Activated CD4-positive, alpha-beta T cell treated with anti-CD3 and anti-CD28 coated beads for 48 hours (primary cell): ENCODE results near the gene HCAR3.
"Not testable (repeated sequence)": the region's sequence is repeated elsewhere in the genome, so short reads cannot be mapped to it uniquely, and the experiment has no call there.

Experiments
- DNase-seq: peaks from one replicate; pipeline ENCODE4 v3.0.0-alpha.2; 2020

HCAR3 gene

DNA sequence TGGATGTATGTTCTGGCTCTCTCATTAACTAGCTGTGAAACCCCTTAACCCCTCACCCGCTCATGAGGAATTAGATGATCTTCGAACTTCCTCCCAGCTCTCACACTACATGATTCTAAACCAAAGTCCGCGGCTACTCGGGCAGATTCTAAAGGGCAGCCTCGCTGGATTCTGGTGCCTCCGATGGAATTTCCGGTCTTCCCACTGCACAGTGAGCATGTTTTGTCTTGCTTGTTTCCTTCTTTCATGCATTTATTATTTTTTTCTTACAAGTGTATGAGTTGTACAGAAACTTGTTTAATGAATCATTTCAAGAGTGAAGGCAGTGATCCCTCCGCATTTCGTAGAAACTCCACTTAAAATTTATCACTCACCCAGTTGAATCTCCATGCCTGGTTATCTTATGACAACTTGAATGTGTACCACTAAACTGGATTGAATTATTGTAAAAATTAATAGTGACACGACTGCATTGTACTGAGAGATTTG lies 4.5 kb upstream of the HCAR3 start:
- DNase-seq: no peak

DNA sequence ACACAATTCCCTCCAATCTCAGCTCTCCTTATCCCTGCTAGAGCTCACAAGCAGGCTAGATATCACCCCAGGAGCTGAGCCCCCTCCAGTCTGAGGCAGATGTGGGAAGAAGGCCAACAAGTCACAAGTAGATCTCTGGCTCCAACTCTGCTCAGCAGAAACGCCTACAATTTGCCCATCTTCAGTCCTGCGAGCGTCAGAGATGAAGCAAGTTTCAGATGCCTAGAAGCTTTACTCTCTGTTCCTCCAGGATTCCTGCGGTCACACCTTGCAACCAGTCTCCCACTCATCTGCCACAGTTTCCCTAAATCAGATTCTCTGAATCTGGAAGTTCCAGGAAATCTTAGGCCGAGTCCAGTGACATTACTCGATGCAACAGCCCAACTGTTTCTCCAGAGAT lies 1.4 kb downstream of the HCAR3 start:
- not testable (repeated sequence) for DNase-seq

DNA sequence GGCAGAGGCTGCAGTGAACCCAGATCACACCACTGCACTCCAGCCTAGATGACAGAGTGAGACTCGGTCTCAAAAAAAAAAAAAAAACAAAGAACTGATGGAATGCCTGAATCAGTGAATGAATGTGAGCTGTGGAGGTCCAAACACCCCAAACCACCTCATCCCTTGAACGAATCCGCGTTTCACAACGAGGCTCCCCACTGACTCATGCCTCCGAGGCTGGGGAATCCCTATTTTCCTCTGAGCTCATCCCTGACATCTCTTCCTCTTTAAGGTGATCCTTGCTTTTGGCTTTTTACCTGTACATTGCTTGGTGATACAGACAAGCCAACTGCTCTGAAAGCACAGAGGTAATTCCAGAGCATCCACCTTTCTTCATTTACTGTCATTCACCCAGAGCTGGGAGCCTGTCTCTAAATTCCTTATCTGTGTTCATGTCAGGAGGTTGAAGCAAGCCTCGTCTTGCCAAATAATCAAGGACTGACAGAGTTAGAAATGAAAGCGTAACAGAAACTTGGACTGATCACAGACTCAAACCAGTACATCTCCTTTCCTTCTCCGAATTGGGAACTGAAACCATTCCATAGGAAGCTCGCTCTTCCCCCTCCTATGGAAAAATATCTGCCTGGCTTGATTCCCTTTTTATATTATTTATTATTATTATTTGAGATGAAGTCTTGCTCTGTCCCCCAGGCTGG lies 3.0 kb downstream of the HCAR3 start:
- DNase-seq: not testable (repeated sequence)

DNA sequence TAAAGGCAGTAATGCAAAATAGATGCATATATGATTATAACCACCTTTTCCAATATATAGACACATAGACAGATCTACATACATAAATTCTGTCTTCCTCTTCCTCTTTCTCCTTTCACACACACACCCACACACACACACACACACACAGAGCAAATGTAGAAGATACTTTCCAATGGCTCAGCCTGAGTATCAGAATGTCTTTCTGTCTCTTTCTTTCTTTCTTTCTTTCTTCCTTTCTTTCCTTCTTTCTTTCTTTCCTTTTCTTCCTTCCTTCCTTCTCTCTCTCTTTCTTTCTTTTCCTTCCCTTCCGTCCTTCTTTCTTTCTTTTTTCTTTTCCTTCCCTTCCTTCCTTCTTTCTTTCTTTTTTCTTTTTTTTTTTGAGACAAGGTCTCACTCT lies 5.3 kb downstream of the HCAR3 start:
- not testable (repeated sequence) for DNase-seq

DNA sequence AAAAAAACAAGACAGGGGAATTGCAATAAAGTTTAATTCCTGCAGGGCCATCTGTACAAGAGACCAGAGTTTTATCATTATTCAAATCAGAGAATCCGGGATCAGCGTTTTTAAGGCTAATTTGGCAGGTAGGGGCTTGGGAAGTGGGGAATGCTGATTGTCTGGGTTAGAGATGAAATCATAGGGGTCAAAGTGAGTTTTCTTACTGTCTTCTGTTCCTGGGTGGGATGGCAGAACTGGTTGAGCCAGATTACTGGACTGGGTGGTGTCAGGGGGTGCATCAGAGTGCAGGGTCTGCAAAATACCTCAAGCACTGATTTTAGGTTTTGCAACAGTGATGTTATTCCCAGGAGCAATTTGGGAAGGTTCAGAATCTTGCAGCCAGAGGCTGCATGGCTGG lies 6.3 kb downstream of the HCAR3 start:
- DNase-seq: not testable (repeated sequence)

DNA sequence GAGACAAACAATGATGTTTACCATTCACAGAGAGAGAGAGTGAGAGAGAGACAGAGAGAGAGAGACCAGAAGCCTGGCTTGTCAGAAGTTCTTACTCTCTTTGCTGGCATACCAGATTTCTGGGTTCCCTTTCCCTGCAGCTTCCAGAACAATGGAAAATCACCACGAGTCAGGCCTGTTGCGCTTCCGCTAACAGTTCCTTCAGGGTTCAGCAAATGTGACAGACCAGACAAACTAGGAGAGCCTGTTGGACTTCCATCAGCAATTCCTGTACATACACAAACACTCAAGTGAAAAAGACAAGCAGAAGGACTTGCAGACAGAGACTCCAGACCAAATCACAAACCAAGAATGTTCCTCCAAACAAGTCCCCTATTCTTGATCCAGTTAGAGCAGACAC lies 7.3 kb downstream of the HCAR3 start:
- not testable (repeated sequence) for DNase-seq

DNA sequence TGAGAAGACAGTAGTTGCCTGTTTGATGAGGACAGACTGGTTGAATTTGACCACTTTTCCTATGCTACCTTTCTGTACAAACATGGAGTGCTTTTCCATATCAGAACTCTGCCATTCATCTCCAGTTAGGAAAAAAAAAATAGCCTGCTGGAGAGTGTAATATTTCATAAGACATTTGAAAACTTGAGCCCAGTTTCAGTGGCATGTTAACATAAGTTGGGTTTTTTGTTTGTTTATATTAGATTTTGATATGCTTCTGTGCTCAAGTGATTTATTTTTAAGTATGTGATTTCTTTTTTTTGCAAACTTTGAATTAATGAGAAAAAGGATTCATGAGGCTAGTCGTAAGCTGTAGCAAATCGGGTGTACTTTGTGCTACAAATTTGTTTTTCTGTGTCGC lies 12.8 kb downstream of the HCAR3 start:
- not testable (repeated sequence) for DNase-seq

DNA sequence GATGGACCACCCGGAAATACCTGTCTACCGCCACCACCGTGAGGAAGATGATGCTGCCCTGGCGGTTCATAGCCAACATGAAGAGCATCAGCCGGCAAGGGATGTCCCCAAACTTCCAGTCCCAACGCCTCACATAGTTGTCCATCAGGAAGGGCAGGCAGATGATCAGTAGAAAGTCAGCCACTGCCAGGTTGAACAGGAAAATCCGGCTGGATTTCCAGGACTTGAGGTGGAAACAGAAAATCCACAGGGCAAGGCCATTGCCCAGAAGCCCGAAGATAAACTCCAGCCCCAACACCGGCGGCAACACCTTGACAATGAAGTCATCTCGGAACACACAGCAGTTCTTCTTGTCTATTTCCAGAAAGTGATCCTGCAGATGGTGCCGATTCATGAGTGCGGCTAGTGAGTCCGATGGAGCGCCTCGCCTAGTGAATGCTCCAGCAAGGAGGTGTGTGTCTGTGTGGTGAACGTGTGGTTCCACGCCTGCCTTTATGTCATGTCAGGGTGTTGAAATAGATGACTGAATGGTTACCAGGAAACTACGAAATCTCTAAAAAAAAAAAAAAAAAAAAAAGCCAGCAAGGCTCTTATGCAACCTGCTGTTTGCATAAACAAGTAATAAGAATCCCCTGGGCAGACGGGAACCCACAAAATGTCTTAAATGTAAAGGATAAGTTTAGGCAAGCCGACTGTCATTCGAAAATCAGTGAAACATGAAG lies 13.6 kb downstream of the HCAR3 start, which contains the start of gene HCAR2:
HCAR2 (minus strand) TSS at position 468 of the 722 bp plus-strand sequence; CDS start at position 394, 74 bp downstream.
- DNase-seq: not testable (repeated sequence)

DNA sequence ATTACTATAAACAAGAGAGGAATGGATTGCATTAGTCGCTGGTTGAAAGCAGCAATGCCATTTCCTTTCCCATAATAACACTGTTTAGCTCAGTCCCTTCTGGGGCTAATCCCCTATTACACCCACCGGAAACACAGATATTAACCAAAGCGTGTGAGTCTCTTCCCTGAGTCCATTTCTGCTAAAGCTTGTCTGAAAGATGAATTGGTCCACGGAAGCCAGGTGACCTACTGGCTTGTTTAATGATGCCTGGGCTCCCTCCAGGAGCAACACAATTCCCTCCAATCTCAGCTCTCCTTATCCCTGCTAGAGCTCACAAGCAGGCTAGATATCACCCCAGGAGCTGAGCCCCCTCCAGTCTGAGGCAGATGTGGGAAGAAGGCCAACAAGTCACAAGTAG lies 15.1 kb downstream of the HCAR3 start:
- DNase-seq: not testable (repeated sequence)

DNA sequence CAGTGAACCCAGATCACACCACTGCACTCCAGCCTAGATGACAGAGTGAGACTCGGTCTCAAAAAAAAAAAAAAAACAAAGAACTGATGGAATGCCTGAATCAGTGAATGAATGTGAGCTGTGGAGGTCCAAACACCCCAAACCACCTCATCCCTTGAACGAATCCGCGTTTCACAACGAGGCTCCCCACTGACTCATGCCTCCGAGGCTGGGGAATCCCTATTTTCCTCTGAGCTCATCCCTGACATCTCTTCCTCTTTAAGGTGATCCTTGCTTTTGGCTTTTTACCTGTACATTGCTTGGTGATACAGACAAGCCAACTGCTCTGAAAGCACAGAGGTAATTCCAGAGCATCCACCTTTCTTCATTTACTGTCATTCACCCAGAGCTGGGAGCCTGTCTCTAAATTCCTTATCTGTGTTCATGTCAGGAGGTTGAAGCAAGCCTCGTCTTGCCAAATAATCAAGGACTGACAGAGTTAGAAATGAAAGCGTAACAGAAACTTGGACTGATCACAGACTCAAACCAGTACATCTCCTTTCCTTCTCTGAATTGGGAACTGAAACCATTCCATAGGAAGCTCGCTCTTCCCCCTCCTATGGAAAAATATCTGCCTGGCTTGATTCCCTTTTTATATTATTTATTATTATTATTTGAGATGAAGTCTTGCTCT lies 16.4 kb downstream of the HCAR3 start:
- not testable (repeated sequence) for DNase-seq

DNA sequence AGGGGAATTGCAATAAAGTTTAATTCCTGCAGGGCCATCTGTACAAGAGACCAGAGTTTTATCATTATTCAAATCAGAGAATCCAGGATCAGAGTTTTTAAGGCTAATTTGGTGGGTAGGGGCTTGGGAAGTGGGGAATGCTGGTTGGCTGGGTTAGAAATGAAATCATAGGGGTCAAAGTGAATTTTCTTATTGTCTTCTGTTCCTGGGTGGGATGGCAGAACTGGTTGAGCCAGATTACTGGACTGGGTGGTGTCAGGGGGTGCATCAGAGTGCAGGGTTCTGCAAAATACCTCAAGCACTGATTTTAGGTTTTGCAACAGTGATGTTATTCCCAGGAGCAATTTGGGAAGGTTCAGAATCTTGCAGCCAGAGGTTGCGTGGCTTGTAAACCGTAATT lies 19.7 kb downstream of the HCAR3 start:
- not testable (repeated sequence) for DNase-seq

DNA sequence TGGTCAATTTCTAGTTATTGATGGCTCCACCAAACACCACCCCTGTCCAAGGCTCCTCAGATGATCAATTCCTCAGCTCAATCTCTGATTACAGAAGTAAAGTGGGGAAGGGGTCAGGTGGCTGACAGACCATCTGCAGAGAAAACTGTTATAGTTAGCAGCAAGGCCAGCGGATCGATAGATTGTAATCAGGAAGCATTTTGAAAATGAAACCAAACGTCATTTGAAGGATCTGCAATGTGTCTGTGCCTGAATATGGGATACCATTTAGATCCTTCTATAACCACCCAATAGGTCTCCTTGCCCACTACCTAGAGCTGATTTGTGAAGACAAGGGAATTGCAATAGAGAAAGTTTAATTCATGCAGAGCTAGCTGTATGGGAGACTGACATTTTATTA lies 25.0 kb downstream of the HCAR3 start:
- DNase-seq: no peak

DNA sequence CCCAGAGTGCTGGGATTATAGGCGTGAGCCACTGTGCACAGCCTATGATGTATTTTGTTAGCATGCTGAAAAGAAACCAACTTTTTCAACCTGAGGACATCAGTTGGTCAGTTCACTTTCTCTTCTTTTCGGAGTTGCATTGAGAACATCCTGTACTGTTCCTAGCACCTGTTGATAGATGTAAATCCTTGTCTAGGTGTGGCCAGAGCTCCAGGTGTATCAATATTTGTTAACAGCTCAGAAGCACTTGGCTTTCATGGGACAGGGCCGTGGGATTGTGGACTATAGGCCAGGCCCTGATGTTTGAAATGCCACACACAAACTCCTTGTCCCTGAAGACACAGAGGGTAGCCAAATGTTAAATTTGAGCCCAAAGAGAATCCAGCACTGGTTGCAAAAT lies 28.3 kb downstream of the HCAR3 start:
- no peak for DNase-seq

DNA sequence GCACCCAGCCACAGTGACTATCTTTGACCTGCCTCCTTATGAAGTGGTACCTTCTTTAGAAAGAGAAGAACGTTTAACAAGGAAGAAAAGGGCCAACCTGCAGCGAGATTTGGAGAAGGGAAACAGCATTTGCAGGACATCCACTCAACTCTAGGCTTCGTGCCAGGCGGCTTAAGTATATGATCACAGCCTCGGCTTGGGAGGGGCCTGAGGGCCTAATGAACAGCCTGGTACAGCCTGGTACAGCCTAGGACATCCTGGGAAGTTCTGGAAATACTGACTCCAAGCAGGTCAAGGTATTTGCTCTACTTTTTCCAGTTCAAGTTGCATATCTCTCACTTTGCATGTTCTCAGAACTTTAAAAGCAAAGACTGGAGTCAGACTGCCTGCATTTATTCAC lies 29.5 kb downstream of the HCAR3 start:
- DNase-seq: no peak

DNA sequence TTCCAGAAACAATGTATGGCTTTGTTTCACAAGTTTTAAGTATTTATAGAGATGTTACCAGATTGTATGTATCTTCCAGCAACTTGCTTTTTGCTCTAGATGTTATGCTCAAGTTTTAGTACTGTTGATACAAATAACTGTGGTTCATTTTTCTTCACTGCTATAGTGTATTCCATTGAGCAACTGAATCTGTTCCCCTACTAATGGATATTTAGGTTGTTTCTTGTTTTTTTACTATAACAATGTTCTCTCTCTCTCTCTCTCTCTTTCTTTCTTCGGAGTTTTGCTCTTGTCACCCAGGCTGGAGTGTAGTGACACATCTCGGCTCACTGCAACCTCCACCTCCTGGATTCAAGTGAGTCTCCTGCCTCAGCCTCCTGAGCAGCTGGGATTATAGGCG lies 30.1 kb downstream of the HCAR3 start:
- no peak for DNase-seq

DNA sequence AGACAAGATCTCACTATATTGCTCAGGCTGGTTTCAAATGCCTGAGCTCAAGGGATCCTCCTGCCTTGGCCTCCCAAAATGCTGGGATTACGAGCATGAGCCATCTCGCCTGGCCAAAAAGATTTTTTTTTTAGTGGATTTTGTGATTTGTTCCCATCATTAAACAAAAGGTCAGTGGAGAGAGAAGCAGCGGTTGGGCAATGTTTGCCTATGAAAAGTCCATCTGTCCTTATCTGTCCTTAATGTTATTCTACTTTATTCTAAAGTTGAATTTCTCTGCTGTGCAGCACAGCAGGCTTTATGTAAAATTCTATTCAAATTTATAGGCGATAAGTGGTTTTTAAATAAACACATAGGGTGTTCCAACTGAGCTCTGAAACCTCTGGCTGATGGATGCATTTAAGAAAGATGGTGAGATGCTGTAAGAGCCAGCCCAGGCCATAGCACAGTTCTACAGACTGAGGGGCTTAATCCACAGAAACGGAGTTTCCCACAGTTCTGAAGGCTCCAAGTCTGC lies 32.3 kb downstream of the HCAR3 start:
- DNase-seq: no peak

DNA sequence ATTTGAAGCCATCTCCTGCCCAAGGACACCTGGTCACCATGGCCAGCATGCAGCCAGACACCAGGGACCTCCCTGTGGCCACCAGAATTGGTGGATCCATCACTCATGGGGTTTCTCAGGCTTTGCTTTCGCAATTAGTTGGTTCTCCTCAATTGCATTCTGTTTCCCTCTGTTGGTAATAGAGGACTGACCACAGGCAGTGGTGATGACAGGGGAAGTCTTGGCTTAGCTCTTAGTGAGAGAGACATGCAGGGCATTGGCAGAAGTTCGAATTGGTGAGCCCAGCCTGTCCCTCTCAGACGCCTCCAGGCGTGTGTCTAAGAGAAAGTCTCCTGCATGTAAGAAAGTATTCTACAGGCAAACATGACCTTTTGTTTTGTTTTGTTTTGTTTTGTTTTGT lies 34.8 kb downstream of the HCAR3 start:
- DNase-seq: no peak

DNA sequence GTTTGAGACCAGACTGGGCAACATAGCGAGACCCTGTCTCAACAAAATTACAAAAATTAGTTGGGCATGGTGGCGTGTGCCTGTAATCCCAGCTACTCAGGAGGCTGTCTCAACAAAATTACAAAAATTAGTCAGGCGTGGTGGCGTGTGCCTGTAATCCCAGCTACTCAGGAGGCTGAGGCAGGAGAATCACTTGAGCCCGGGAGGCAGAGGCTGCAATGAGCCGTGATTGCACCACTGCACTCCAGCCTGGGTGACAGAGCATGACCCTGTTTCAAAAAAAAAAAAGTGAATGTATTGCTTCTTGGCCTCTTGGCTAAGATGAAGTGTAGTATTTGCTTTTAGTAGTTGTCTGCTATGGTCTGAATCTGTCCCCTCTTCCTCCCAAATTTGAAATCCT lies 35.6 kb downstream of the HCAR3 start:
- DNase-seq: not testable (repeated sequence)

DNA sequence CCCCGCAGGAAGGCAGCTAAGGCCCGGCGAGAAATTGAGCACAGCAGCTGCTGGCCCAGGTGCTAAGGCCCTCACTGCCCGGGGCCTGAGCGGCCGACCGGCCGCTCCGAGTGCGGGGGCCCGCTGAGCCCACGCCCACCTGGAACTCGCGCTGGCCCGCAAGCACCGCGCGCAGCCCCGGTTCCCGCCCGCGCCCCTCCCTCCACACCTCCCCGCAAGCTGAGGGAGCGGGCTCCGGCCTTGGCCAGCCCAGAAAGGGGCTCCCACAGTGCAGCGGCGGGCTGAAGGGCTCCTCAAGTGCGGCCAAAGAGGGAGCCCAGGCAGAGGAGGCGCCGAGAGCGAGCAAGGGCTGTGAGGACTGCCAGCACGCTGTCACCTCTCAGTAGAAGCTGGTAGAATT lies 39.8 kb downstream of the HCAR3 start:
- not testable (repeated sequence) for DNase-seq

DNA sequence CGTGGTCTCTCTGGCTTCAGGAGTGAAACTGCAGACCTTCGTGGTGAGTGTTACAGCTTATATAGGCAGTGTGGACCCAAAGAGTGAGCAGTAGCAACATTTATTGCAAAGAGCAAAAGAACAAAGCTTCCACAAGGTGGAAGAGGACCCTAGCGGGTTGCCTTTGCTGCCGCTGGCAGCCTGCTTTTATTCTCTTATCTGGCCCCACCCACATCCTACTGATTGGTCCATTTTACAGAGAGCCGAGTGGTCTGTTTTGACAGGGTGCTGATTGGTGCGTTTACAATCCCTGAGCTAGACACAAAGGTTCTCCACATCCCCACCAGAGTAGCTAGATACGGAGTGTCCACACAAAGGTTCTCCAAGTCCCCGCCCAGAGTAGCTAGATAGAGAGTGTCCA lies 40.6 kb downstream of the HCAR3 start:
- not testable (repeated sequence) for DNase-seq

DNA sequence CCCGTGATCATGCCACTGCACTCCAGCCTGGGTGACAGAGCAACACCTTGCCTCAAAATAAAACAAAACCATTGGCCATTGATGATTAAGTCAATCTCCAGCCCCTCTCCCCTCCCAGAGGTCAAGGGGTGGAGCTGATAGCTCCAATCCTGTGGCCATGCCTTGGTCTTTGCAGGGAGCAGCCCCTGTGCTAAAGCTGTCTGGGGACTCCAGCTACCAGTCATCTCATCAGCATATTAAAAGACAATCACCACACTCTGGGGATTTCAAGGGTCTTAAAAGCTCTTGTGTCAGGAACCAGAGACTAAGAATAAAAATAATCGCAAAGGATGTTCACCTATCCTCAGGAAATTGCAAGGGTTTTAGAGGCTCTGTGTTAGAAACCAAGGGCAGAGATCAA lies 44.1 kb downstream of the HCAR3 start:
- no peak for DNase-seq

DNA sequence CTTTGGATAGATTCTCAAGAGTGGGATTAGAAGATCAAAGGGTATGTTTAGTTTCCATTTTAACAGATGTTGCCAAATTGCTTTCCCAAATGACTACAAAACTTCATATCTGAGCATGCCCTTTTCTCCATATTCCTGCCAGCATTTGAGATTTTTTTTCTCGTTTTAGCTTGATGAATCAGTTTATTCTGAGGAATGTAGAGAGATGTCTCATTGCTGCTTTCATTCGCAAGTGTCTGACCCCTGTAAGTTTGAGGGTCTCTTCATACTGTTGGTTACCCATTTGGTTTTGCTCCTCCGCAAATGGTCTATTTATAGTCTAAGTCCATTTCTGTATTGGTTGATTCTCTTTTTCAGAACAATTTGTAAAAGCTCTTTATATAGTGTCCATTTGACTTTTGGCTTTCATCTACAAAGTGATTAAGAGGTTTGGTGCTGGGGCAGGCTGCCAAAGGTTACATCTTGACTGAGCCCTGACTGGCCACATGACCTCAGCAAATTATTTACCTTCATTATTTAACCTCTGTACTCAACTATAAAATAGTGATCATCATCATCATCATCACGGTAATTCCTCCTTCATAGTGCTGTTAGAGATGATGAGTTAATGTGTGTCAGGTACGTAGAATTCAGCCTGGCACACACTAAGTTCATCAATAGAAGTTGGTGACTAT lies 47.1 kb downstream of the HCAR3 start:
- no peak for DNase-seq

DNA sequence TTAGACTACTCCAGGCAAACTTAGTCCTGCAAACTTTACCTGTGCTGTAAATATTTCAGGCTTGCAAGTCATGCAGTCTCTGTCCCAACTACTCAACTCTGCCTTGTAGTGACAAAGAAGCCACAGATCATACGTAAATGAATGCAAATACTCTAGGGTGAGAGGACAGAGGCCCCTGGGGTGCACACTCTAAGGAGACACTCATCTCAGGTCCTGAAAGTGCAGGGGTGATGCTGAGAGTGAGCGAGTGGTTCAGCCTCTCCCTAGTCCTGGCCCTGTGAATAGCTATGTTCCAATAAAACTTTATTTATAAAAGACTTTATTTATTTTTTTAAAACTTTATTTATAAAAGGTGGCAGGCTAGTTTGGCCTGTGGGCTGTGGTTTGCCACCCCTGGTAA lies 48.3 kb downstream of the HCAR3 start:
- no peak for DNase-seq
